Uterus (tissue), 2 donors: Measurements from ENCODE around the gene LSM4.

Experiments used
- CTCF ChIP-seq, 4 experiments: fragments of 200-600 bp in 2 of 4; fragments of 450-650 bp in 2 of 4; sonication (generic) in 2 of 4; IDR thresholded peaks; one replicate each; pipeline ENCODE4 v1.5.1; 2016 to 2019; ENCODE audit warnings: antibody characterized with exemption in 4 of 4, mild to moderate bottlenecking in 2 of 4, moderate library complexity in 1 of 4
- POLR2A ChIP-seq, 2 donors: fragments of 450-650 bp; IDR thresholded peaks; one replicate each; pipeline ENCODE4 v1.6.1; 2016; ENCODE audit warnings: antibody characterized with exemption in 2 of 2, mild to moderate bottlenecking in 1 of 2, moderate library complexity in 1 of 2

DNA sequence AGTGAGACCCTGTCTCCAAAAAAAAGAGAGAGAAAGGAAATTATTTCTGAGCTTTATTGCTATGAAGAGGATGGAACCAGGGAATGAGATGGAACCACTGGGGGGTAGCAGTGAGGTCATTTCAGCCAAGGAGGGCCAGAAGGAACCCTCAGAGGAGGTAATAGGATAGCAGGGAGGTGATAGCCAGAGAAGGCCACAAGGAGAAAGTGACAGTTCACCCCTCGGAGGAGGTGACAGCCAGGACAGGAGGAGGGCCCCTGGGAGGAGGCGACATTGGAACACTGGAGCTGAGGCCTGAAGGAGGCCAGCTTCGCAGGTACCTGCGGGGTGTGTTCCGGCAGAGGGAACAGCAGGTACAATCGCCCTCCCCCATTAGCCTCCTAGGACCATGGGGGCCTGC is 16.8 kb upstream of the LSM4 start:
- TF ChIP-seq POLR2A (IDR thresholded peaks at IDR 0.05): no peak
- TF ChIP-seq CTCF (IDR thresholded peaks at IDR 0.05): peak in 2 of 4 experiments; percentile 10 to 12
